Transverse colon (tissue), 4 donors: ENCODE measurements around the gene LYRM9. TPM values are rescaled to one million over a fixed set of nuclear protein-coding genes. Genes with fewer than 3 reads are reported as not detected.
A peak's percentile ranks its signal among the peaks of the same experiment; 100 is the strongest.

Experiments used
- DNase-seq: peaks from one replicate; pipeline ENCODE4 v3.0.0-alpha.2; 2019
- H3K27ac ChIP-seq, 4 donors: fragments of 200-600 bp; sonication (generic); 2 replicates each; pipeline ENCODE4 v1.5.1; 2016 to 2018; ENCODE audit warnings: inconsistent platforms in 4 of 4
- H3K27me3 ChIP-seq: fragments of 200-600 bp; sonication (generic); 2 replicates; pipeline ENCODE4 v1.5.1; 2017; ENCODE audit warnings: inconsistent platforms
- H3K36me3 ChIP-seq, 4 donors: fragments of 200-600 bp; sonication (generic); 2 replicates each; pipeline ENCODE4 v1.5.1; 2017 to 2019; ENCODE audit warnings: inconsistent platforms in 4 of 4
- H3K4me1 ChIP-seq, 4 donors: fragments of 200-600 bp; sonication (generic); 2 replicates each; pipeline ENCODE4 v1.5.1; 2017 to 2020; ENCODE audit warnings: inconsistent platforms in 4 of 4
- H3K4me3 ChIP-seq, 4 donors: fragments of 200-600 bp; sonication (generic); 1 replicate in 1 of 4; 2 replicates in 3 of 4; pipeline versions ENCODE4 v1.5.1 to v1.6.1; 2017 to 2019; ENCODE audit warnings: inconsistent platforms in 4 of 4
- H3K9me3 ChIP-seq, 2 donors: fragments of 200-600 bp; sonication (generic); 2 replicates each; pipeline ENCODE4 v1.5.1; 2017 to 2019; ENCODE audit warnings: inconsistent platforms in 2 of 2
- CTCF ChIP-seq, 5 experiments: fragments of 200-600 bp in 3 of 5; fragments of 450-650 bp in 2 of 5; sonication (generic) in 3 of 5; IDR thresholded peaks; 1 replicate in 2 of 5; 2 replicates in 3 of 5; pipeline ENCODE4 v1.5.1; 2016 to 2017; ENCODE audit warnings: antibody characterized with exemption in 5 of 5, inconsistent platforms in 3 of 5, mild to moderate bottlenecking in 2 of 5, moderate library complexity in 1 of 5
- EP300 ChIP-seq: sonication (generic); formaldehyde crosslinking; IDR thresholded peaks from one replicate; pipeline ENCODE4 v1.6.1; 2017; ENCODE audit warnings: antibody characterized with exemption, low read depth
- POLR2A ChIP-seq: fragments of 450-650 bp; IDR thresholded peaks from one replicate; pipeline ENCODE4 v1.6.1; 2016; ENCODE audit warnings: antibody characterized with exemption, mild to moderate bottlenecking, moderate library complexity
- POLR2AphosphoS5 ChIP-seq, 3 donors: sonication (generic); formaldehyde crosslinking; IDR thresholded peaks; one replicate each; pipeline ENCODE4 v1.6.1; 2016; ENCODE audit warnings: antibody characterized with exemption in 3 of 3
- WGBS, 2 donors: methylation state at CpG; one replicate each; pipeline ENCODE4 v1.1.5; 2018; ENCODE audit warnings: low coverage in 1 of 2; 5-methylcytosine and 5-hydroxymethylcytosine counted together
- in situ Hi-C, 4 donors: fragments of 200-750 bp; cut with MboI; loops; one replicate each; pipeline versions ENCODE4 v1.15.0 to v1.15.1; 2017; ENCODE audit warnings: low sequenced_read_pairs in 3 of 4, low pct_ligation_motif_present in 1 of 4, low pct_unique_long_range_greater_than_20kb in 1 of 4
- intact Hi-C: fragments of 100-400 bp; cut with DNase I; formaldehyde crosslinking; loops from one replicate; pipeline ENCODE4 v1.15.1; 2023; ENCODE audit warnings: low total_unique reads
- total RNA-seq, 4 donors: library from RNA; depleted of rRNA; stranded (reverse); fragments of >200 nt; gene quantifications; one replicate each; pipeline ENCODE4 v1.1.0, GENCODE V29; 2016

Gene LYRM9
- total RNA-seq, 4 donors from 2014 or later: 2.6 to 33.0 (median 12.1) TPM

GRCh38 chr17:27873211-27873610, 20.0 kb downstream of the LYRM9 start:
- no peak overlapping the region for H3K4me3 ChIP-seq
- intact Hi-C loops: no loop called here
- no peaks in the 10 kb centered on the region for H3K27me3 ChIP-seq
- no peaks in the 10 kb centered on the region for H3K36me3 ChIP-seq
- DNase-seq: no peak
- 75% methylated on average over 2 of the region's 2 CpGs for WGBS, 2 donors
- in situ Hi-C loops: loop anchor here in 3 of 4 donors (10.0 kb wide), 2 partner anchors 68 to 108 kb away; partner anchors contain the start of gene NOS2 (in 3 of the 3)
- TF ChIP-seq POLR2A (no peak), POLR2AphosphoS5 (IDR thresholded peaks at IDR 0.05) (no peak), EP300 (no peak), CTCF (IDR thresholded peaks at IDR 0.05) (no peak)
- H3K27ac ChIP-seq: no peak overlapping the region
- peaks cover 0 to 7% (median 0%) of the 10 kb centered on the region in 4 donors for H3K4me1 ChIP-seq
- H3K9me3 ChIP-seq: no peaks in the 10 kb centered on the region

- no peak overlapping the region for H3K27ac ChIP-seq
- in situ Hi-C loops: loop anchor here in 3 of 4 donors (10.0 kb wide), 2 partner anchors 68 to 108 kb away; partner anchors contain the start of gene NOS2 (in 3 of the 3)
- H3K9me3 ChIP-seq: no peaks in the 10 kb centered on the region
- H3K36me3 ChIP-seq: no peaks in the 10 kb centered on the region
- H3K4me3 ChIP-seq: no peak overlapping the region
- whole genome bisulfite sequencing, 2 donors: 91 to 96% methylated on average over 3 of the region's 3 CpGs
- TF ChIP-seq POLR2AphosphoS5 (IDR thresholded peaks at IDR 0.05): no peak
- TF ChIP-seq EP300: no peak
- no peak for TF ChIP-seq CTCF (IDR thresholded peaks at IDR 0.05)
- no peak for TF ChIP-seq POLR2A
- no peak for DNase-seq
- peaks cover 0 to 7% (median 0%) of the 10 kb centered on the region in 4 donors for H3K4me1 ChIP-seq
- no peaks in the 10 kb centered on the region for H3K27me3 ChIP-seq
- intact Hi-C loops: no loop called here
Observed at GRCh38 chr17:27872776-27873175, 20.4 kb downstream of the LYRM9 start.

GRCh38 chr17:27871407-27871806, 21.8 kb downstream of the LYRM9 start:
- no peak overlapping the region for H3K4me3 ChIP-seq
- in situ Hi-C loops: loop anchor here in 3 of 4 donors (10.0 kb wide), 2 partner anchors 67 to 107 kb away; partner anchors contain the start of gene NOS2 (in 3 of the 3)

GRCh38 chr17:27870345-27870744, 22.8 kb downstream of the LYRM9 start:
- WGBS, 2 donors: 96% methylated on average over 2 of the region's 2 CpGs; no CpG with 5 or more reads in 1 of the 2 donors
- intact Hi-C loops (no loop called here), in situ Hi-C loops (loop anchor here in 3 of 4 donors (10.0 kb wide), 2 partner anchors 66 to 106 kb away; partner anchors contain the start of gene NOS2 (in 3 of the 3))
- DNase-seq: no peak
- peaks cover 0 to 7% (median 0%) of the 10 kb centered on the region in 4 donors for H3K4me1 ChIP-seq
- no peaks in the 10 kb centered on the region for H3K9me3 ChIP-seq
- TF ChIP-seq CTCF (IDR thresholded peaks at IDR 0.05) (no peak), POLR2A (no peak), EP300 (no peak), POLR2AphosphoS5 (IDR thresholded peaks at IDR 0.05) (no peak)
- no peaks in the 10 kb centered on the region for H3K27me3 ChIP-seq
- H3K36me3 ChIP-seq: no peaks in the 10 kb centered on the region
- H3K27ac ChIP-seq: no peak overlapping the region
- no peak overlapping the region for H3K4me3 ChIP-seq

More at GRCh38 chr17:27871407-27871806, 21.8 kb downstream of the LYRM9 start:
- TF ChIP-seq POLR2AphosphoS5 (IDR thresholded peaks at IDR 0.05): peak in 2 of 3 donors; percentile 51 to 57
- TF ChIP-seq POLR2A: no peak
- DNase-seq: peak; percentile 90
- Histone ChIP-seq H3K27ac (no peak overlapping the region), H3K9me3 (no peaks in the 10 kb centered on the region), H3K36me3 (no peaks in the 10 kb centered on the region), H3K27me3 (no peaks in the 10 kb centered on the region), H3K4me1 (peaks cover 0 to 7% (median 0%) of the 10 kb centered on the region in 4 donors)
- intact Hi-C loops: no loop called here
- 29% methylated on average over 1 to 2 of the region's 2 CpGs for WGBS, 2 donors
